Sigmoid colon (tissue), 7 donors: ENCODE measurements around the gene TMC1. TPM values are rescaled to one million over a fixed set of nuclear protein-coding genes. Genes with fewer than 3 reads are reported as not detected.

ENCODE experiments used
- DNase-seq: peaks from one replicate; pipeline ENCODE4 v3.0.0-alpha.2; 2019
- H3K27ac ChIP-seq, 4 donors: fragments of 200-600 bp; sonication (generic); one replicate each; pipeline ENCODE4 v1.5.1; 2016 to 2019; ENCODE audit warnings: mild to moderate bottlenecking in 1 of 4
- H3K27me3 ChIP-seq, 3 donors: fragments of 200-600 bp; sonication (generic); one replicate each; pipeline ENCODE4 v1.5.1; 2019; ENCODE audit warnings: mild to moderate bottlenecking in 1 of 3
- H3K36me3 ChIP-seq, 4 donors: fragments of 200-600 bp; sonication (generic); one replicate each; pipeline ENCODE4 v1.5.1; 2016 to 2019
- H3K4me1 ChIP-seq, 4 donors: fragments of 200-600 bp; sonication (generic); one replicate each; pipeline ENCODE4 v1.5.1; 2017 to 2019
- H3K4me3 ChIP-seq, 4 donors: fragments of 200-600 bp; sonication (generic); one replicate each; pipeline ENCODE4 v1.5.1; 2017 to 2019; ENCODE audit warnings: mild to moderate bottlenecking in 2 of 4, moderate library complexity in 1 of 4
- H3K9me3 ChIP-seq, 4 donors: fragments of 200-600 bp in 3 of 4; sonication (generic) in 3 of 4; one replicate each; pipeline versions ENCODE4 v1.5.1 to v1.6.1; 2013 to 2019
- EP300 ChIP-seq, 4 donors: sonication (generic); formaldehyde crosslinking; IDR thresholded peaks; one replicate each; pipeline ENCODE4 v1.6.1; 2017; ENCODE audit warnings: antibody characterized with exemption in 4 of 4
- POLR2A ChIP-seq, 2 donors: fragments of 450-650 bp; IDR thresholded peaks; one replicate each; pipeline ENCODE4 v1.6.1; 2016; ENCODE audit warnings: antibody characterized with exemption in 2 of 2, mild to moderate bottlenecking in 2 of 2, moderate library complexity in 2 of 2
- POLR2AphosphoS5 ChIP-seq, 4 donors: sonication (generic); formaldehyde crosslinking; IDR thresholded peaks; one replicate each; pipeline ENCODE4 v1.6.1; 2017; ENCODE audit warnings: antibody characterized with exemption in 4 of 4
- WGBS, 2 donors: extraction: QIAGEN DNeasy Blood & Tissue Kit; methylation state at CpG; one replicate each; pipeline ENCODE4 v1.1.7; 2013; 5-methylcytosine and 5-hydroxymethylcytosine counted together
- intact Hi-C: fragments of 100-400 bp; cut with DNase I; formaldehyde crosslinking; loops from one replicate; pipeline ENCODE4 v1.15.1; 2023
- polyA plus RNA-seq, 3 donors: library from polyadenylated mRNA; stranded (reverse); fragments of 200-250 nt; gene quantifications; one replicate each; pipeline ENCODE4 v1.2.3, GENCODE V29; 2013
- total RNA-seq, 4 donors: library from RNA; depleted of rRNA; stranded (reverse); fragments of >200 nt; gene quantifications; one replicate each; pipeline ENCODE4 v1.1.0, GENCODE V29; 2016
- TF ChIP-seq, protein P1 (sequence below), 4 experiments: fragments of 450-650 bp in 3 of 4; fragments of 200-600 bp in 1 of 4; IDR thresholded peaks; one replicate each; pipeline ENCODE4 v1.5.1; 2016 to 2019; ENCODE audit warnings: antibody characterized with exemption in 4 of 4, mild to moderate bottlenecking in 3 of 4, moderate library complexity in 2 of 4
- donor health status: healthy with polysubstance abuse.
- donor health status: Bipolar disorder and iron deficiency.
- donor health status: healthy.

Gene TMC1
- total and polyA plus RNA-seq, 7 donors: under 0.01 to 1.5 (median 0.51) TPM; not detected in 4

DNA sequence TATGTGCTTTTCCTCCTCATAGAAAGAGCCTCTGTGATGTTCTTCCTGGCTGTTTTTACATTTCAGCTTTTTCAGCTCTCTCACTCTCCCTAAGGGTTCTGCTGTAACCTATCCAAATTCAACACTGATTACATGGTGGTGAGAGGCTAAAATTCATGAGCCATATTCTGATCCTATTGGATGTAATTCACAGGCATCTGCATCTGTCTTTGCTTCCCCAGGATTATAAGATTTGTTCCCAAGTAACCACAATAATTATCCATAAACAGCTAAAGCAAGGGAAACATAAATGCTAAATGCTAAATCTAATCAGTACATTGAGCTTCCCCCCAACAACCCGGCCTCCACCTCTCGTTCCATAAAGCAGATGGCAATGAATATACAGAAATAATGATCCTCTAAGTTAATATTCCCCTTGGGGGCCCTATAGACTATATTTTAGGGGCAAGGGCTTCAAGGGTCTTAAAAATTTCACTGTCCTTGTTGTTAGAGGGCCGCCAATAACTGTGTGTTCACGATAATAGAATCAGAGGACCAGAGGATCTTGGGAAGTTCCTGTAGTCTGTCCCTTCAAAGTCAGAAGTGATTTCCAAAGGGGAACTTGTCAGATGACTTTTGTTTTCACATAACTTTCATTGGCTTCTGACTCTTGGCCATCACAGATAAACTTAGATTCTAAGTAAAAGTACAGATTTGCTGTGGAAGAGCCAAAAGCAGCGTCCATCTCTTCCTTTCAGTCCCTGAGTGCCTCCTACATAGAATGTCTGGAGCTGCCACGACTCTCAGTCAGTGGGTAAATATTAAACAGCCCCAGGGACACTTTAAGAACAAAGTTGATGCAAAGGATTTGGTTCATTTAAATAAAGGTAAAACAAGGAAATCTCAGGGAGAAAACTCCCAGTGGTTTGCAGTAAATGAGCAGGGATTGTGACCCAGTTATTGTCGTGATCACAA is 305.9 kb downstream of the TMC1 start:
- H3K27ac ChIP-seq: peak overlapping the region in 1 of 4 donors; percentile 31
- DNase-seq: no peak
- no peaks in the 10 kb centered on the region for H3K9me3 ChIP-seq
- no peak overlapping the region for H3K4me3 ChIP-seq
- H3K4me1 ChIP-seq: peaks cover 0 to 4% (median 0%) of the 10 kb centered on the region in 4 donors
- WGBS, 2 donors: 55 to 69% methylated on average over 7 of the region's 7 CpGs
- intact Hi-C loops: no loop called here
- no peaks in the 10 kb centered on the region for H3K36me3 ChIP-seq
- no peaks in the 10 kb centered on the region for H3K27me3 ChIP-seq
- TF ChIP-seq EP300 (IDR thresholded peaks at IDR 0.05) (no peak), POLR2A (IDR thresholded peaks at IDR 0.05) (no peak), POLR2AphosphoS5 (IDR thresholded peaks at IDR 0.05) (no peak)
- TF ChIP-seq, protein P1, sequence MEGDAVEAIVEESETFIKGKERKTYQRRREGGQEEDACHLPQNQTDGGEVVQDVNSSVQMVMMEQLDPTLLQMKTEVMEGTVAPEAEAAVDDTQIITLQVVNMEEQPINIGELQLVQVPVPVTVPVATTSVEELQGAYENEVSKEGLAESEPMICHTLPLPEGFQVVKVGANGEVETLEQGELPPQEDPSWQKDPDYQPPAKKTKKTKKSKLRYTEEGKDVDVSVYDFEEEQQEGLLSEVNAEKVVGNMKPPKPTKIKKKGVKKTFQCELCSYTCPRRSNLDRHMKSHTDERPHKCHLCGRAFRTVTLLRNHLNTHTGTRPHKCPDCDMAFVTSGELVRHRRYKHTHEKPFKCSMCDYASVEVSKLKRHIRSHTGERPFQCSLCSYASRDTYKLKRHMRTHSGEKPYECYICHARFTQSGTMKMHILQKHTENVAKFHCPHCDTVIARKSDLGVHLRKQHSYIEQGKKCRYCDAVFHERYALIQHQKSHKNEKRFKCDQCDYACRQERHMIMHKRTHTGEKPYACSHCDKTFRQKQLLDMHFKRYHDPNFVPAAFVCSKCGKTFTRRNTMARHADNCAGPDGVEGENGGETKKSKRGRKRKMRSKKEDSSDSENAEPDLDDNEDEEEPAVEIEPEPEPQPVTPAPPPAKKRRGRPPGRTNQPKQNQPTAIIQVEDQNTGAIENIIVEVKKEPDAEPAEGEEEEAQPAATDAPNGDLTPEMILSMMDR (IDR thresholded peaks at IDR 0.05): no peak

DNA sequence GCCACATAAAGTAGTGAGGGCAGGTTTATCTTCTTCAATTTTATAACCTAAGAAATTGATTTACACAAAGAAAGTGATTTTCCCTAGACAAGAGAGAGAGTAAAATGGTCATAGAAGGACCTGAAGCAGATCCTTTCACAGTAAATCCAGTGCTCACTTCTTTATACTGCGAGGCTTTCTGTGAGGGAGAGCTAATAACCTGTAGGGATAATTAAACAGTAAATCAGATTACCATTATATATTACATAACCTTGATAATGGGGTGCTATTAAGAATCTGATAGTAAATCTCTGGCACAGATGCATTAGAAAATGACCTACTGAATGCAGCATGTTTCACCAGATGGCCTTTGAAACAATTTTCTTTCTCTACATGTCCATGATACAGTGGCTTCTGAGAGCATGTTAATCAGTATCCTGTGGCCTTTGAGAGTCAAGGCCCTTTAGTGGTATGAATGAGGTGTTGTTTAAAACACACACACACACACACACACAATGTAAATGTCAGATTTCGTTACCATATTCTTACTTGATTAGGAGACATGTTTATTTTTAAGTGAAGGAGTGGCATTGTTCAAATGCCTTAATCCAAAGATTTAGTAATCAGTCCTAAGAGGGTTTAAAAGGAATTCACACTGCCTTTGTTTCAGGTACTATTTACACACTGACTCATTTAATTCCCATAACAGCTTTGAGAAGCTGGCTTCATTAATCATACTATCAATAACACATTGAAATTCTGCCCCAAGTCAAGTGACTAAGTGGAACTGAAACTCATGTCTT is 306.7 kb downstream of the TMC1 start:
- intact Hi-C loops: no loop called here
- Histone ChIP-seq H3K4me3 (no peak overlapping the region), H3K27ac (peak overlapping the region in 1 of 4 donors; percentile 31), H3K36me3 (no peaks in the 10 kb centered on the region), H3K27me3 (no peaks in the 10 kb centered on the region), H3K4me1 (peaks cover 0 to 4% (median 0%) of the 10 kb centered on the region in 4 donors), H3K9me3 (no peaks in the 10 kb centered on the region)
- TF ChIP-seq POLR2AphosphoS5 (IDR thresholded peaks at IDR 0.05) (no peak), EP300 (IDR thresholded peaks at IDR 0.05) (no peak), POLR2A (IDR thresholded peaks at IDR 0.05) (no peak)
- TF ChIP-seq, protein P1 (IDR thresholded peaks at IDR 0.05): no peak
- no peak for DNase-seq
- WGBS, 2 donors: 26 to 72% methylated on average over 2 of the region's 2 CpGs

DNA sequence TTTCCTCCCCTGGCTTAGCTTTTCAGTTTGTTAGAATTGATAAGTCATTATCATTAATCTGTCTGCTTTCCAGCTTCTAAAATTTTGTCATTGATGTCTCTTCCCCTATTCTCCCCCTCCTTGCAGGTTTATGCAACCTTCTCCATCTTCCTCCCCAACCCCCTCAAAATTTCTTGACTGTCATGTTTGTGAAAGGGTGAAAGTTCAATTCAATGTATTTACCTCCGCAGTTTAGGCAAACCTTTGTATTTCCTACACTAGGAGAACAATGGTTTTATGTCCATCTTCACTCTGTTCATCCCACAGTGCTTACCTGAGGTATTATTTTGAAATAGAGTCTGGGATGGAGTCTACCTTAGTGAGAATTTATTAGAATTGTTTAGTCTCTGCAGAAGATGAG is 313.6 kb downstream of the TMC1 start:
- no peaks in the 10 kb centered on the region for H3K36me3 ChIP-seq
- no peaks in the 10 kb centered on the region for H3K9me3 ChIP-seq
- WGBS, 2 donors: 21 to 72% methylated on average over 1 of the region's 1 CpG
- no peaks in the 10 kb centered on the region for H3K4me1 ChIP-seq
- H3K4me3 ChIP-seq: no peak overlapping the region
- no peak overlapping the region for H3K27ac ChIP-seq
- DNase-seq: no peak
- intact Hi-C loops: no loop called here
- TF ChIP-seq POLR2AphosphoS5 (IDR thresholded peaks at IDR 0.05) (no peak), EP300 (IDR thresholded peaks at IDR 0.05) (no peak), POLR2A (IDR thresholded peaks at IDR 0.05) (no peak)
- TF ChIP-seq, protein P1 (IDR thresholded peaks at IDR 0.05): no peak
- H3K27me3 ChIP-seq: no peaks in the 10 kb centered on the region

DNA sequence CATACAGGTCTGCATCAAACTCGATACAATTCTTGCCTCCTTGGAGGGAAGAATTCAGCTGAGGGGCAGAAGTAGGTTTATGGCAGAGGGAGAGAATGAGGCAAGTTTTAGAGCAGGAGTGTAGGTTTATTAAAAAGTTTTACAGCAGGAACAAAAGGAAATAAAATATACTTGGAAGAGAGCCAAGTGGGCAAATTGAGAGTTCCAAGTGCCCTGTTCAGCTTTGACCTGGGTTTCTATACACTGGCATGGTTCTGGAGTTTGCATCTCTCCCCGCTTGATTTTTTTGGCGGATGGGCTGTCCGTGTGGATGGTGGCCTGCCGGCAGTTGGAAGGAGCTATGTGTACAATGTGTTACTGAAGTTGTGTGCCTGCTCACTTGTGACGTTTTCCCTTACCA is 315.4 kb downstream of the TMC1 start:
- Histone ChIP-seq H3K27me3 (no peaks in the 10 kb centered on the region), H3K4me1 (no peaks in the 10 kb centered on the region), H3K4me3 (no peak overlapping the region), H3K9me3 (no peaks in the 10 kb centered on the region), H3K27ac (no peak overlapping the region), H3K36me3 (no peaks in the 10 kb centered on the region)
- TF ChIP-seq POLR2A (IDR thresholded peaks at IDR 0.05) (no peak), POLR2AphosphoS5 (IDR thresholded peaks at IDR 0.05) (no peak), EP300 (IDR thresholded peaks at IDR 0.05) (no peak)
- TF ChIP-seq, protein P1 (IDR thresholded peaks at IDR 0.05): no peak
- DNase-seq: no peak
- intact Hi-C loops: no loop called here
- 26 to 71% methylated on average over 6 of the region's 6 CpGs for WGBS, 2 donors
